Measurements from ENCODE around the gene CD47.

Gene CD47

GRCh38 chr3:108125153-108125543 lies 34.3 kb upstream of the CD47 start:
- TF ChIP-seq, protein P1, sequence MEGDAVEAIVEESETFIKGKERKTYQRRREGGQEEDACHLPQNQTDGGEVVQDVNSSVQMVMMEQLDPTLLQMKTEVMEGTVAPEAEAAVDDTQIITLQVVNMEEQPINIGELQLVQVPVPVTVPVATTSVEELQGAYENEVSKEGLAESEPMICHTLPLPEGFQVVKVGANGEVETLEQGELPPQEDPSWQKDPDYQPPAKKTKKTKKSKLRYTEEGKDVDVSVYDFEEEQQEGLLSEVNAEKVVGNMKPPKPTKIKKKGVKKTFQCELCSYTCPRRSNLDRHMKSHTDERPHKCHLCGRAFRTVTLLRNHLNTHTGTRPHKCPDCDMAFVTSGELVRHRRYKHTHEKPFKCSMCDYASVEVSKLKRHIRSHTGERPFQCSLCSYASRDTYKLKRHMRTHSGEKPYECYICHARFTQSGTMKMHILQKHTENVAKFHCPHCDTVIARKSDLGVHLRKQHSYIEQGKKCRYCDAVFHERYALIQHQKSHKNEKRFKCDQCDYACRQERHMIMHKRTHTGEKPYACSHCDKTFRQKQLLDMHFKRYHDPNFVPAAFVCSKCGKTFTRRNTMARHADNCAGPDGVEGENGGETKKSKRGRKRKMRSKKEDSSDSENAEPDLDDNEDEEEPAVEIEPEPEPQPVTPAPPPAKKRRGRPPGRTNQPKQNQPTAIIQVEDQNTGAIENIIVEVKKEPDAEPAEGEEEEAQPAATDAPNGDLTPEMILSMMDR (IDR thresholded peaks at IDR 0.05; ENCODE audit: insufficient read depth, low read depth, low read length, missing control alignments), result no peak
- no peak for DNase-seq (ENCODE audit: low read depth)
- no peak overlapping the region for H3K4me3 ChIP-seq (ENCODE audit: low read length)

- H3K4me3 ChIP-seq (ENCODE audit: low read length), result no peak overlapping the region
- no peak for DNase-seq (ENCODE audit: low read depth)
- TF ChIP-seq, protein P1 (IDR thresholded peaks at IDR 0.05; ENCODE audit: insufficient read depth, low read depth, low read length, missing control alignments), result no peak
These were observed 33.7 kb upstream of the CD47 start for GRCh38 chr3:108124337-108125152.

DNA sequence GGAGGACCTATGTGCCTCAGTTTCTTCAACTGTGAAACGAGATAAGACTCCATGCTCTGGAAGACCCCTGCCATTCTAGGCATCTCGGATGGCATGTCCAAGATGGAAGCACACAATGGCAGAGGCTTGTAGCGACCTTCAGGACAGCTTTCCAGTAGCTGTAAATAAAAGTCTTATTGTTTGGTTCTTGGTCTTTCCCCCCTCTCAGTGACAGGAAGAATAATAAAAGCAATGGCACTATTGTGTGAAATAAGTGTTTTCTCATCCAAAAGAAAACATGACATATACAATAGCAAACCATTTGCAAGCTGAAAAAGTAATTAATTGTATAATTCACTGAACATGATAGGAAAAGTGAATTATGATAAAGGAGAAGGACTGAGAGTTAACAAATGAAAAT lies 32.5 kb upstream of the CD47 start:
- no peak for DNase-seq (ENCODE audit: low read depth)
- H3K4me3 ChIP-seq (ENCODE audit: low read length), result no peak overlapping the region
- TF ChIP-seq, protein P1 (IDR thresholded peaks at IDR 0.05; ENCODE audit: insufficient read depth, low read depth, low read length, missing control alignments), result no peak

- TF ChIP-seq, protein P1 (IDR thresholded peaks at IDR 0.05; ENCODE audit: insufficient read depth, low read depth, low read length, missing control alignments), result no peak
- no peak overlapping the region for H3K4me3 ChIP-seq (ENCODE audit: low read length)
- DNase-seq (ENCODE audit: low read depth), result no peak
These were observed 31.4 kb upstream of the CD47 start for GRCh38 chr3:108122276-108122675.

- TF ChIP-seq, protein P1 (IDR thresholded peaks at IDR 0.05; ENCODE audit: insufficient read depth, low read depth, low read length, missing control alignments), result no peak
- DNase-seq (ENCODE audit: low read depth), result no peak
These were observed 28.7 kb upstream of the CD47 start for GRCh38 chr3:108119398-108120104.

GRCh38 chr3:108118038-108118768 lies 27.4 kb upstream of the CD47 start:
- no peak for DNase-seq (ENCODE audit: low read depth)
- H3K4me3 ChIP-seq (ENCODE audit: low read length), result no peak overlapping the region
- TF ChIP-seq, protein P1 (IDR thresholded peaks at IDR 0.05; ENCODE audit: insufficient read depth, low read depth, low read length, missing control alignments), result no peak

More at GRCh38 chr3:108119398-108120104, 28.7 kb upstream of the CD47 start:
- no peak overlapping the region for H3K4me3 ChIP-seq (ENCODE audit: low read length)

All from epithelial cell of esophagus (primary cell).